NCI-H2227 treated with DMSO at 0.1 percent for 48 hours (cell line): Measurements from ENCODE around the gene IGDCC3.
A peak's percentile ranks its signal among the peaks of the same experiment; 100 is the strongest.

Source experiments
- DNase-seq: peaks from one replicate; lab custom pipeline; 2025; lab: John Stamatoyannopoulos, UW

Gene IGDCC3

GRCh38 chr15:65289261-65289854 is 88.4 kb downstream of the IGDCC3 start:
- DNase-seq, result no peak

GRCh38 chr15:65287520-65287855 is 90.3 kb downstream of the IGDCC3 start:
- DNase-seq, result no peak

GRCh38 chr15:65286704-65287519 is 90.9 kb downstream of the IGDCC3 start, which contains the start of gene PARP16:
Gene PARP16 (minus strand): TSS chr15:65286883. CDS start chr15:65286426, 457 bp downstream.
- DNase-seq, result peak; percentile 85

- DNase-seq, result peak; percentile 10
These were observed 91.6 kb downstream of the IGDCC3 start for GRCh38 chr15:65286069-65286703.

GRCh38 chr15:65285291-65286068 is 92.3 kb downstream of the IGDCC3 start:
- DNase-seq, result no peak

- DNase-seq, result no peak
These were observed 99.3 kb downstream of the IGDCC3 start for GRCh38 chr15:65278480-65278879.
